H9 (cell line): ENCODE data around the gene BCAS3. TPM values are rescaled to one million over a fixed set of nuclear protein-coding genes. Genes with fewer than 3 reads are reported as not detected.

Experiments
- DNase-seq: peaks from one replicate; pipeline ENCODE4 v3.0.0-alpha.2; 2017
- H2AFZ ChIP-seq: one replicate; pipeline ENCODE4 v1.6.1; 2013; ENCODE audit warnings: mild to moderate bottlenecking, low read length, control low read depth, moderate library complexity
- H2AK5ac ChIP-seq: 2 replicates; pipeline ENCODE4 v1.6.1; 2013; ENCODE audit warnings: low read length, control low read depth, mixed read lengths; ENCODE audit not compliant: insufficient read length
- H2BK120ac ChIP-seq: one replicate; pipeline ENCODE4 v1.6.1; 2013; ENCODE audit warnings: low read depth, mild to moderate bottlenecking, low read length, control low read depth, inconsistent platforms; ENCODE audit not compliant: poor library complexity, severe bottlenecking
- H2BK12ac ChIP-seq: 2 replicates; pipeline ENCODE4 v1.6.1; 2013; ENCODE audit warnings: low read length, control low read depth, mixed read lengths, low read depth; ENCODE audit not compliant: insufficient read length
- H2BK15ac ChIP-seq: 2 replicates; pipeline ENCODE4 v1.6.1; 2013; ENCODE audit warnings: low read depth, low read length, control low read depth
- H2BK20ac ChIP-seq: one replicate; pipeline ENCODE4 v1.6.1; 2013; ENCODE audit warnings: low read depth, mild to moderate bottlenecking, low read length, control low read depth, inconsistent platforms; ENCODE audit not compliant: poor library complexity, severe bottlenecking
- H2BK5ac ChIP-seq: 2 replicates; pipeline ENCODE4 v1.6.1; 2013; ENCODE audit warnings: low read length, control low read depth, mixed read lengths; ENCODE audit not compliant: insufficient read length
- H3K14ac ChIP-seq: 2 replicates; pipeline ENCODE4 v1.6.1; 2013; ENCODE audit warnings: low read length, control low read depth; ENCODE audit not compliant: insufficient read depth
- H3K18ac ChIP-seq: 2 replicates; pipeline ENCODE4 v1.6.1; 2013; ENCODE audit warnings: low read depth, mild to moderate bottlenecking, mixed read lengths, low read length, control low read depth; ENCODE audit not compliant: insufficient read length
- H3K23ac ChIP-seq: 2 replicates; pipeline ENCODE4 v1.6.1; 2013; ENCODE audit warnings: low read length, control low read depth, mixed read lengths, low read depth; ENCODE audit not compliant: insufficient read length
- H3K23me2 ChIP-seq: 2 replicates; pipeline ENCODE4 v1.6.1; 2013; ENCODE audit warnings: low read depth, mild to moderate bottlenecking, mixed read lengths, low read length, control low read depth; ENCODE audit not compliant: insufficient read length, poor library complexity, severe bottlenecking
- H3K27ac ChIP-seq: 2 replicates; pipeline ENCODE4 v1.5.1; 2013; ENCODE audit warnings: low read length, control low read depth, mixed read lengths, low read depth; ENCODE audit not compliant: insufficient read length
- H3K27me3 ChIP-seq: 2 replicates; pipeline ENCODE4 v1.6.1; 2013; ENCODE audit warnings: low read length, control low read depth, inconsistent platforms; ENCODE audit not compliant: insufficient read depth
- H3K4ac ChIP-seq: 2 replicates; pipeline ENCODE4 v1.6.1; 2013; ENCODE audit warnings: low read depth, mild to moderate bottlenecking, control low read depth, inconsistent platforms, low read length, moderate library complexity
- H3K4me1 ChIP-seq: 2 replicates; pipeline ENCODE4 v1.6.1; 2013; ENCODE audit warnings: low read length, control low read depth, inconsistent platforms; ENCODE audit not compliant: insufficient read depth
- H3K4me2 ChIP-seq: 2 replicates; pipeline ENCODE4 v1.6.1; 2013; ENCODE audit warnings: low read length, control low read depth, mixed read lengths; ENCODE audit not compliant: insufficient read length, insufficient read depth
- H3K56ac ChIP-seq: 2 replicates; pipeline ENCODE4 v1.6.1; 2013; ENCODE audit warnings: low read depth, mild to moderate bottlenecking, mixed read lengths, low read length, control low read depth; ENCODE audit not compliant: insufficient read length
- H3K79me1 ChIP-seq: 2 replicates; pipeline ENCODE4 v1.6.1; 2013; ENCODE audit warnings: low read depth, mild to moderate bottlenecking, moderate library complexity, low read length, control low read depth, inconsistent platforms; ENCODE audit not compliant: insufficient read depth, poor library complexity, severe bottlenecking
- H3K79me2 ChIP-seq: 2 replicates; pipeline ENCODE4 v1.6.1; 2013; ENCODE audit warnings: low read length, control low read depth, inconsistent platforms; ENCODE audit not compliant: insufficient read depth
- H3K9ac ChIP-seq: 2 replicates; pipeline ENCODE4 v1.6.1; 2013; ENCODE audit warnings: low read length, control low read depth, mixed read lengths; ENCODE audit not compliant: insufficient read length; ENCODE audit errors: extremely low read depth
- H3K9me3 ChIP-seq: one replicate; pipeline ENCODE4 v1.6.1; 2013; ENCODE audit warnings: low read depth, low read length, inconsistent platforms; ENCODE audit not compliant: control insufficient read depth
- H3T11ph ChIP-seq: one replicate; pipeline ENCODE4 v1.6.1; 2013; ENCODE audit warnings: mild to moderate bottlenecking, low read length, control low read depth, inconsistent platforms
- H4K20me1 ChIP-seq: one replicate; pipeline ENCODE4 v1.6.1; 2013; ENCODE audit not compliant: control insufficient read depth, insufficient read length, insufficient read depth
- H4K5ac ChIP-seq: 2 replicates; pipeline ENCODE4 v1.6.1; 2013; ENCODE audit warnings: low read depth, mild to moderate bottlenecking, mixed read lengths, low read length, control low read depth; ENCODE audit not compliant: insufficient read length
- H4K8ac ChIP-seq: replicated peaks from 2 replicates; pipeline ENCODE4 v1.6.1; 2013; ENCODE audit warnings: low read length, control low read depth, mixed read lengths, low read depth; ENCODE audit not compliant: insufficient read length
- H4K91ac ChIP-seq: 2 replicates; pipeline ENCODE4 v1.6.1; 2013; ENCODE audit warnings: low read depth, mild to moderate bottlenecking, moderate library complexity, mixed read lengths, low read length, control low read depth; ENCODE audit not compliant: insufficient read length
- H3K27ac Mint-ChIP-seq, 3 experiments: 2 replicates in 2 of 3; 3 replicates in 1 of 3; pipeline ENCODE4 v1.8.0; 2020 to 2021; ENCODE audit warnings: mixed read lengths in 3 of 3, mild to moderate bottlenecking in 1 of 3, moderate library complexity in 1 of 3
- H3K27me3 Mint-ChIP-seq: 2 replicates; pipeline ENCODE4 v1.8.0; 2021; ENCODE audit warnings: low read depth, mild to moderate bottlenecking, moderate library complexity, mixed read lengths
- H3K36me3 Mint-ChIP-seq, 3 experiments: 2 replicates in 2 of 3; 3 replicates in 1 of 3; pipeline ENCODE4 v1.8.0; 2020 to 2021; ENCODE audit warnings: low read depth in 3 of 3, mixed read lengths in 3 of 3; ENCODE audit not compliant: insufficient read depth in 1 of 3
- H3K4me1 Mint-ChIP-seq, 2 experiments: 2 replicates each; pipeline ENCODE4 v1.8.0; 2020; ENCODE audit warnings: mixed read lengths in 2 of 2
- H3K4me3 Mint-ChIP-seq, 2 experiments: 2 replicates in 1 of 2; 3 replicates in 1 of 2; pipeline ENCODE4 v1.8.0; 2020 to 2021; ENCODE audit warnings: mild to moderate bottlenecking in 2 of 2, mixed read lengths in 2 of 2, moderate library complexity in 1 of 2
- H3K9me3 Mint-ChIP-seq, 2 experiments: 2 replicates in 1 of 2; 3 replicates in 1 of 2; pipeline ENCODE4 v1.8.0; 2020; ENCODE audit warnings: mild to moderate bottlenecking in 2 of 2, mixed read lengths in 2 of 2, moderate library complexity in 1 of 2
- CTCF ChIP-seq: fragments of 200-600 bp; sonication (generic); conservative IDR thresholded peaks from 3 replicates; pipeline ENCODE4 v1.8.0; 2021; ENCODE audit warnings: antibody characterized with exemption, mild to moderate bottlenecking
- WGBS: extraction: QIAGEN DNeasy Blood & Tissue Kit; methylation state at CpG from one replicate; pipeline ENCODE4 v1.1.7; 2013; ENCODE audit warnings: missing lambda C conversion rate, low lambda C conversion rate, mixed read lengths; ENCODE audit not compliant: insufficient read length; ENCODE audit errors: extremely low coverage; 5-methylcytosine and 5-hydroxymethylcytosine counted together
- total RNA-seq: library from RNA; stranded (reverse); gene quantifications from 2 replicates; pipeline ENCODE4 v1.2.1, GENCODE V29; 2021

The BCAS3 gene
- total RNA-seq, 1 experiment from 2014 or later, result 22.4 TPM

DNA sequence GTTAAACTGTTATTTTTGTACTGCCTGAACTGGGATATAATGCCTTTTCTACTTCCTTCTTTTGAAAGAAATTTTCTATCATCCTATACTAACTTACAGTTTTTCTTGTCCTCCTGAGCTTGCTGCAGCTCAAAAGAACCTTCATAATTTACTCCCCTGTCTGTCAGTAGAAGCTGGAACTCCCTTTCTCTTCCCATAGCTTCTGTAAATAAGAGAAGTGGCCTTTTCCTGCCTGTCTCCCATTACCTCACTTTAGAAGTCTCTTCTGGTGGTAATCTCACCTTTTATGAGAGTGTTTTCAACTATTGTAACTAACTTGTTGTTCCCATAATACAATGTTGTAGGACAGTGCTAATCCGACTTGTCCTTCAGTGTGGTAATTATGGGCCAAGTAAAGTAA is 475.2 kb downstream of the BCAS3 start:
- Histone ChIP-seq H2AFZ (no peak overlapping the region), H2BK15ac (no peak overlapping the region), H3K27me3 (no peaks in the 10 kb centered on the region), H3K9ac (no peak overlapping the region), H4K91ac (no peak overlapping the region), H3K18ac (no peak overlapping the region), H3K4me1 (no peaks in the 10 kb centered on the region), H4K20me1 (no peaks in the 10 kb centered on the region), H3K27ac (no peak overlapping the region), H3K4ac (no peak overlapping the region), H3T11ph (no peak overlapping the region), H4K8ac (no peak overlapping the region), H2BK20ac (no peak overlapping the region), H3K79me2 (no peaks in the 10 kb centered on the region), H2AK5ac (no peak overlapping the region), H3K23me2 (no peaks in the 10 kb centered on the region), H3K4me2 (no peak overlapping the region), H4K5ac (no peak overlapping the region), H2BK5ac (no peak overlapping the region), H3K9me3 (no peaks in the 10 kb centered on the region), H2BK120ac (no peak overlapping the region), H3K14ac (no peak overlapping the region), H2BK12ac (no peak overlapping the region), H3K23ac (no peak overlapping the region), H3K79me1 (no peaks in the 10 kb centered on the region), H3K56ac (no peak overlapping the region)
- H3K4me3 Mint-ChIP-seq, result no peak overlapping the region
- no peak overlapping the region for H3K27ac Mint-ChIP-seq
- H3K9me3 Mint-ChIP-seq, result no peaks in the 10 kb centered on the region
- H3K4me1 Mint-ChIP-seq, result peaks cover 20 to 34% of the 10 kb centered on the region in 2 experiments
- no peak for TF ChIP-seq CTCF
- DNase-seq, result no peak
- no peaks in the 10 kb centered on the region for H3K36me3 Mint-ChIP-seq
- WGBS, result no CpG with 5 or more reads among the region's 1 CpG
- H3K27me3 Mint-ChIP-seq, result no peaks in the 10 kb centered on the region
